K562 (cell line): ENCODE data around the gene GABRE. TPM values are rescaled to one million over a fixed set of nuclear protein-coding genes. Genes with fewer than 3 reads are reported as not detected.

Source experiments
- CREM ChIP-seq: IDR thresholded peaks from 2 replicates; pipeline ENCODE4 v1.6.1; 2014; ENCODE audit warnings: antibody characterized with exemption, low read depth
- ELF1 ChIP-seq: fragments of 200-800 bp; sonication (Bioruptor generic); IDR thresholded peaks from 2 replicates; pipeline ENCODE4 v1.6.1; 2016; ENCODE audit warnings: missing genetic modification characterization, missing compliant biosample characterization
- FIP1L1 ChIP-seq: fragments of 200-400 bp; formaldehyde crosslinking; IDR thresholded peaks from 2 replicates; pipeline ENCODE4 v1.6.1; 2018; ENCODE audit warnings: mild to moderate bottlenecking, low read depth, low read length; ENCODE audit not compliant: poor library complexity, severe bottlenecking
- FOXA1 ChIP-seq: fragments of 450-650 bp; IDR thresholded peaks from 2 replicates; pipeline ENCODE4 v1.6.1; 2016; ENCODE audit warnings: mild to moderate bottlenecking, borderline replicate concordance
- GTF2E2 ChIP-seq: fragments of 200-800 bp; sonication (Bioruptor generic); IDR thresholded peaks from 2 replicates; pipeline ENCODE4 v1.6.1; 2016; ENCODE audit warnings: missing genetic modification characterization, missing compliant biosample characterization
- KDM5B ChIP-seq: fragments of 200-600 bp; sonication (generic); IDR thresholded peaks from 2 replicates; pipeline ENCODE4 v1.6.1; 2012; ENCODE audit warnings: low read depth, mild to moderate bottlenecking, moderate library complexity, low read length, control low read depth, inconsistent platforms; ENCODE audit not compliant: insufficient replicate concordance
- LEF1 ChIP-seq: fragments of 450-650 bp; IDR thresholded peaks from 2 replicates; pipeline ENCODE4 v1.6.1; 2016; ENCODE audit warnings: mild to moderate bottlenecking
- MAZ ChIP-seq, 2 experiments: fragments of 450-650 bp in 1 of 2; sonication (generic) in 1 of 2; formaldehyde crosslinking; IDR thresholded peaks in 1 of 2; conservative IDR thresholded peaks in 1 of 2; 2 replicates each; pipeline versions ENCODE4 v1.4.0 to v1.5.0; 2020; ENCODE audit warnings: mild to moderate bottlenecking in 1 of 2, missing genetic modification reagents in 1 of 2
- MCM2 ChIP-seq: fragments of 450-650 bp; IDR thresholded peaks from 2 replicates; pipeline ENCODE4 v1.6.1; 2017; ENCODE audit warnings: low read depth, mild to moderate bottlenecking
- POLR2A ChIP-seq: fragments of 450-650 bp; conservative IDR thresholded peaks from 2 replicates; pipeline ENCODE4 v1.6.1; 2016
- SAP30 ChIP-seq: fragments of 200-600 bp; sonication (generic); IDR thresholded peaks from 2 replicates; pipeline ENCODE4 v1.6.1; 2012; ENCODE audit warnings: borderline replicate concordance, low read depth, mild to moderate bottlenecking, moderate library complexity, low read length, control low read depth, inconsistent platforms; ENCODE audit not compliant: insufficient read depth, poor library complexity, severe bottlenecking
- SPI1 ChIP-seq: IDR thresholded peaks from 2 replicates; pipeline ENCODE4 v1.6.1; 2011; ENCODE audit warnings: low read depth, low read length, control low read depth, borderline replicate concordance
- SUPT5H ChIP-seq: fragments of 450-650 bp; IDR thresholded peaks from 2 replicates; pipeline ENCODE4 v1.6.1; 2016
- TCFL5 ChIP-seq: fragments of 250-450 bp; sonication (Bioruptor Pico); conservative IDR thresholded peaks from 2 replicates; pipeline ENCODE4 v1.6.1; 2021; ENCODE audit warnings: mild to moderate bottlenecking, moderate library complexity, matching md5 sums
- THRAP3 ChIP-seq: fragments of 450-650 bp; IDR thresholded peaks from 2 replicates; pipeline ENCODE4 v1.6.1; 2016; ENCODE audit warnings: mild to moderate bottlenecking, inconsistent platforms, borderline replicate concordance
- ZFP36 ChIP-seq: fragments of 150-350 bp; IDR thresholded peaks from 2 replicates; pipeline ENCODE4 v1.6.1; 2018; ENCODE audit warnings: low read length, low read depth; ENCODE audit not compliant: partially characterized antibody
- ZKSCAN8 ChIP-seq: fragments of 200-800 bp; sonication (Bioruptor generic); IDR thresholded peaks from 2 replicates; pipeline ENCODE4 v1.6.1; 2016; ENCODE audit warnings: missing genetic modification characterization, missing compliant biosample characterization
- ZNF668 ChIP-seq: fragments of 250-450 bp; sonication (Bioruptor Pico); IDR thresholded peaks from 2 replicates; pipeline ENCODE4 v1.8.0; 2022; ENCODE audit warnings: mild to moderate bottlenecking, inconsistent platforms
- ZNF778 ChIP-seq: fragments of 450-650 bp; formaldehyde crosslinking; IDR thresholded peaks from 2 replicates; pipeline ENCODE4 v1.4.0; 2020; ENCODE audit warnings: mild to moderate bottlenecking, moderate library complexity
- polyA plus RNA-seq, 8 experiments: library from polyadenylated mRNA; depleted of rRNA in 4 of 8; stranded (reverse) in 5 of 8; unstranded in 3 of 8; fragments of >200 nt; fragmentation: Nextera tagmentation in 2 of 8; fragmentation: Illumina TruSeq in 1 of 8; extraction: Ambion mirVana in 2 of 8; extraction: Trizol in 1 of 8; gene quantifications; 2 replicates each; pipeline versions ENCODE4 v1.2.1 to v1.2.3, GENCODE V29; 2011 to 2014; ENCODE audit warnings: inconsistent platforms in 1 of 8, missing spikeins in 1 of 8
- total RNA-seq, 7 experiments: library from RNA; depleted of rRNA in 6 of 7; stranded (reverse); fragments of >200 nt in 6 of 7; fragmentation: Illumina TruSeq in 2 of 7; extraction: Trizol in 2 of 7; gene quantifications; 2 replicates each; pipeline versions ENCODE4 v1.2.1 to v1.2.3, GENCODE V29; 2011 to 2021; ENCODE audit warnings: low replicate concordance in 1 of 7
- TF ChIP-seq, protein P1 (sequence below): fragments of 250-450 bp; sonication (Bioruptor Pico); IDR thresholded peaks from 2 replicates; pipeline ENCODE4 v1.5.0; 2021; ENCODE audit warnings: mild to moderate bottlenecking, moderate library complexity
- TF ChIP-seq, protein P2 (sequence below), 2 experiments: fragments of 150-350 bp in 1 of 2; IDR thresholded peaks; 2 replicates each; pipeline ENCODE4 v1.6.1; 2012 to 2016; ENCODE audit warnings: low read depth in 2 of 2, low read length in 2 of 2, mild to moderate bottlenecking in 1 of 2, moderate library complexity in 1 of 2

GABRE gene
- total and polyA plus RNA-seq, 9 of the 15 experiments (the other 6 are each of a cell fraction or from before 2014, with no cell fraction given), result 23.1 to 456 (median 148) TPM

DNA sequence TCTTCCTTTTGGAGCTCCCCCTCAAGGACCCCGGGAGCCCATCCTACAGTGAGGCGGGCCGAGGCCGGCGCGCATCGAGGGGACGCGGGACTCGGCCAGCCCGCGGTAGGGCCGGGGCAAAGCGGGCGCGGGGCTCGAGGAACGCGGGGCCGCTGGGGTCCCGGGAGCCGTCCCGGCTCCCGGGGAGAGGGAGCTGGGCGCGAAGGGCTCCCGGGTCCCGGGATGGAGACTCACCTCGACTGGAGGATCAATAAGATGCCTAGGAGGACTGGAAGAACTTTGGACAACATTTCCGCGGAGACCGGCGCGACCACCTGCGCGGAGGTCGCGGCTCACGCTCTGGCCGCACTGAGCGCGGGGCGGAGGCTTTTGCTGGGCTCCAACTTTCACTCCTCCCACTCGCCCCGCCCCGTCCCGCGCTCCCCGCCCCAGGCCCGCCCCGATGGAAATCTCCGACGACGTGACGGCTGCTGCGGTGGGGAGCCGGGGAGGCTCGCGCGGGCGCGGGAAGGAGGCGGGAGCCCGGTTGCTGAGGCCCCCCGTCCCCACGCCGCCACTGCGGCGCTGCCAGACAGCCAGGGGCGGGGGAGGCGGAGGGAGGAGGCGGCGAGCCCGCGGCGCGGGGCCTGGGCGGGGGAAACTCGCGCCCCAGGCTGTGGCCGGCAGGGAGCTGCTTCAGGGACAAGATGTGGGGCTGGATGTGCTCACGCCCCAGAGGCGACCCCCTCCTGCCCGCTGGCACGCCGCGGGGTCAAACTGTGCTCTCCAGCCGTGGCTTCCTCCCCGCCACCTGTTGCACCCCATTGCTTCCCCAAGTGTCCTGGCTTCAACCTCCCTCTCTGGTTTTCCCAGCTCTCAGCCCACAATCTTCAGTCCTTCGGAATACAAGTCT is at the start of gene GABRE (continued):
- TF ChIP-seq SUPT5H (peak; percentile 84), ZKSCAN8 (CRISPR knock-in tag) (no peak), ELF1 (tag) (no peak), FOXA1 (no peak), LEF1 (no peak), SPI1 (no peak), FIP1L1 (peak; percentile 71), GTF2E2 (tag) (no peak; the same call in 1 of the 2 replicates), ZFP36 (no peak), THRAP3 (no peak), SAP30 (no peak), KDM5B (peak; percentile 99), ZNF668 (CRISPR knock-in tag) (no peak), POLR2A (peak; percentile 90), MAZ (CRISPR knock-in tag; conservative IDR thresholded peaks at IDR 0.05 in 1 of 2, IDR thresholded peaks at IDR 0.05 in 1 of 2) (peak; percentile 56 to 59; a peak in 2 of 4 replicates), CREM (0 out of 2 replicates have a peak, but pooled peaks have one; percentile 30), MCM2 (no peak), TCFL5 (CRISPR knock-in tag) (no peak), ZNF778 (no peak)
- TF ChIP-seq, protein P1, sequence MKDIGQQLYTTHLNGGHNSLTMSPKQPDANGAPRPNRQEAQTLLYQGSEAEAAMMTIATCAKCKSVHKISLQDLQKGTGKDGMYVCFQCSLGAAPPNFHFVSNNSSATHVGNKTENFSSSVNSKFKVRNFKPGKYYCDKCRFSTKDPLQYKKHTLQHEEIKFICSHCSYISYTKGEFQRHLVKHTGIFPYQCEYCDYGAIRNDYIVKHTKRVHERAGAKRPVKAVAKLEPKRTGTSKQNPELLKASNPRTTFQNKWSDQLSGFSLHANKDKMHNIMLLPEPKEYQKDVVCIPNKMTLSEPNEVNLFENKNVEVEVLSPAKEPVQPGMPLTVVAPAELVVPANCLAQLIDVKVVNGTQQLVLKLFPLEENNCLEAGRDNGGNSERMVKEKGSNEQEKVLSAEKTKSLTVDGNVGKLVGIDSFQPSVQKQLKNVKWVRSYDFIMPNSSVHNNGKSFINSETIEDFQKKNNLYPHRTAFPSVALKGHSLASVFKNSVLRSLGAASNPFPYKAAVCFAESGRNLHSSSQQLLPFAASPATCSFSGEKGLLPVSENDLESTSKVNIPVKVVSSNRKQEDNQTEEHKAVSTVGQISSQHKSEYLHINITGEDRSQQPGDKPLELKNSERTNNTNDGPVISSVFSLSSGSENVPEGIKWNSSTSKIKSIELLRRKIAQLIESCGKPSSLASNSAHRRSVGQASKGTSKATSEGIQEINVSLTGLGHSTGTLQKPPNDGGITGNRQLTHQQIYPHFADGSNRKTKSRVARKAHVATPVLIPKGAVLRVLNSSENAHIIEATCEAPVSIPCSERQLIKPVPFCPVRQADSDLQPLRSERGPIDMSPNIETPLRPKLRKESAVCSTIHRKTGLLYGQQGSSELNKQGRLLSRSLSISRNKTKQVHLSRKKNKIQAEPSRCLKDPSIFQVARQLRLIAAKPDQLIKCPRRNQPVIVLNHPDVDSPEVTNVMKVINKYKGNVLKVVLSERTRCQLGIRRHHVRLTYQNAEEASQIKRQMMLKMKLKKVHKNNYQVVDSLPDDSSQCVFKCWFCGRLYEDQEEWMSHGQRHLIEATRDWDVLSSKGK (CRISPR knock-in tag), result no peak
- TF ChIP-seq, protein P2, sequence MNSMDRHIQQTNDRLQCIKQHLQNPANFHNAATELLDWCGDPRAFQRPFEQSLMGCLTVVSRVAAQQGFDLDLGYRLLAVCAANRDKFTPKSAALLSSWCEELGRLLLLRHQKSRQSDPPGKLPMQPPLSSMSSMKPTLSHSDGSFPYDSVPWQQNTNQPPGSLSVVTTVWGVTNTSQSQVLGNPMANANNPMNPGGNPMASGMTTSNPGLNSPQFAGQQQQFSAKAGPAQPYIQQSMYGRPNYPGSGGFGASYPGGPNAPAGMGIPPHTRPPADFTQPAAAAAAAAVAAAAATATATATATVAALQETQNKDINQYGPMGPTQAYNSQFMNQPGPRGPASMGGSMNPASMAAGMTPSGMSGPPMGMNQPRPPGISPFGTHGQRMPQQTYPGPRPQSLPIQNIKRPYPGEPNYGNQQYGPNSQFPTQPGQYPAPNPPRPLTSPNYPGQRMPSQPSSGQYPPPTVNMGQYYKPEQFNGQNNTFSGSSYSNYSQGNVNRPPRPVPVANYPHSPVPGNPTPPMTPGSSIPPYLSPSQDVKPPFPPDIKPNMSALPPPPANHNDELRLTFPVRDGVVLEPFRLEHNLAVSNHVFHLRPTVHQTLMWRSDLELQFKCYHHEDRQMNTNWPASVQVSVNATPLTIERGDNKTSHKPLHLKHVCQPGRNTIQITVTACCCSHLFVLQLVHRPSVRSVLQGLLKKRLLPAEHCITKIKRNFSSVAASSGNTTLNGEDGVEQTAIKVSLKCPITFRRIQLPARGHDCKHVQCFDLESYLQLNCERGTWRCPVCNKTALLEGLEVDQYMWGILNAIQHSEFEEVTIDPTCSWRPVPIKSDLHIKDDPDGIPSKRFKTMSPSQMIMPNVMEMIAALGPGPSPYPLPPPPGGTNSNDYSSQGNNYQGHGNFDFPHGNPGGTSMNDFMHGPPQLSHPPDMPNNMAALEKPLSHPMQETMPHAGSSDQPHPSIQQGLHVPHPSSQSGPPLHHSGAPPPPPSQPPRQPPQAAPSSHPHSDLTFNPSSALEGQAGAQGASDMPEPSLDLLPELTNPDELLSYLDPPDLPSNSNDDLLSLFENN (IDR thresholded peaks at IDR 0.05; ENCODE audit: low read depth in 2 of 2, low read length in 2 of 2), result no peak
